ENCODE data around the gene TMCC2.

DNA sequence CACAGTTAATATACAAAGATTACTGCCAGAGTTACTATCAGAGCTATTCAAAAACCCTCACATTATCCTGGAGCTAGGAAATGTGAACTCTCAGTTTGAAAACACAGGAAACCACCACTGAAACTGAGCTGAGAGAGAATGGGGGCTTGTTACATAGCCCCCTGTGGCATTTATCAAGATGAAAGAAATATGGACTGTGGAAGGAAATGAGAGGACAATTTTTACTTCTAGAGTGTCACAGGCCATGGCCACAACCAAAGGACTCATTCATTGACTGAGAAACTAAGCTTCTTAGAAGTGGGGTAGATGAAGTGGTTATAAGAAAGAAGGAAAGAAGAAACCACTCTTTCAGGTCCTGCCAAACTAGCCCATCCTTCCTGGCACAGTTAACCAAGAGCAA lies 41.6 kb upstream of the TMCC2 start:
- TF ChIP-seq CSDC2 (CRISPR knock-in tag; IDR thresholded peaks at IDR 0.05) (no peak), PPARA (CRISPR knock-in tag; IDR thresholded peaks at IDR 0.05; ENCODE audit: borderline replicate concordance) (no peak), ZNF70 (CRISPR knock-in tag; IDR thresholded peaks at IDR 0.05) (no peak), ZFP30 (CRISPR knock-in tag; IDR thresholded peaks at IDR 0.05) (no peak), ZC3H10 (CRISPR knock-in tag; IDR thresholded peaks at IDR 0.05) (no peak), OSR1 (CRISPR knock-in tag; IDR thresholded peaks at IDR 0.05) (no peak), GLIS3 (CRISPR knock-in tag; IDR thresholded peaks at IDR 0.05) (no peak), ARNTL (CRISPR knock-in tag; IDR thresholded peaks at IDR 0.05; ENCODE audit: borderline replicate concordance, low read depth) (no peak), SNAI2 (CRISPR knock-in tag; IDR thresholded peaks at IDR 0.05) (no peak), TOX (CRISPR knock-in tag; IDR thresholded peaks at IDR 0.05; ENCODE audit: borderline replicate concordance) (no peak)
- TF ChIP-seq, protein P1, sequence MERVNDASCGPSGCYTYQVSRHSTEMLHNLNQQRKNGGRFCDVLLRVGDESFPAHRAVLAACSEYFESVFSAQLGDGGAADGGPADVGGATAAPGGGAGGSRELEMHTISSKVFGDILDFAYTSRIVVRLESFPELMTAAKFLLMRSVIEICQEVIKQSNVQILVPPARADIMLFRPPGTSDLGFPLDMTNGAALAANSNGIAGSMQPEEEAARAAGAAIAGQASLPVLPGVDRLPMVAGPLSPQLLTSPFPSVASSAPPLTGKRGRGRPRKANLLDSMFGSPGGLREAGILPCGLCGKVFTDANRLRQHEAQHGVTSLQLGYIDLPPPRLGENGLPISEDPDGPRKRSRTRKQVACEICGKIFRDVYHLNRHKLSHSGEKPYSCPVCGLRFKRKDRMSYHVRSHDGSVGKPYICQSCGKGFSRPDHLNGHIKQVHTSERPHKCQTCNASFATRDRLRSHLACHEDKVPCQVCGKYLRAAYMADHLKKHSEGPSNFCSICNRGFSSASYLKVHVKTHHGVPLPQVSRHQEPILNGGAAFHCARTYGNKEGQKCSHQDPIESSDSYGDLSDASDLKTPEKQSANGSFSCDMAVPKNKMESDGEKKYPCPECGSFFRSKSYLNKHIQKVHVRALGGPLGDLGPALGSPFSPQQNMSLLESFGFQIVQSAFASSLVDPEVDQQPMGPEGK (CRISPR knock-in tag; IDR thresholded peaks at IDR 0.05; ENCODE audit: borderline replicate concordance): no peak
- TF ChIP-seq, protein P2, sequence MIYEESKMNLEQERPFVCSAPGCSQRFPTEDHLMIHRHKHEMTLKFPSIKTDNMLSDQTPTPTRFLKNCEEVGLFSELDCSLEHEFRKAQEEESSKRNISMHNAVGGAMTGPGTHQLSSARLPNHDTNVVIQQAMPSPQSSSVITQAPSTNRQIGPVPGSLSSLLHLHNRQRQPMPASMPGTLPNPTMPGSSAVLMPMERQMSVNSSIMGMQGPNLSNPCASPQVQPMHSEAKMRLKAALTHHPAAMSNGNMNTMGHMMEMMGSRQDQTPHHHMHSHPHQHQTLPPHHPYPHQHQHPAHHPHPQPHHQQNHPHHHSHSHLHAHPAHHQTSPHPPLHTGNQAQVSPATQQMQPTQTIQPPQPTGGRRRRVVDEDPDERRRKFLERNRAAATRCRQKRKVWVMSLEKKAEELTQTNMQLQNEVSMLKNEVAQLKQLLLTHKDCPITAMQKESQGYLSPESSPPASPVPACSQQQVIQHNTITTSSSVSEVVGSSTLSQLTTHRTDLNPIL (CRISPR knock-in tag; IDR thresholded peaks at IDR 0.05; ENCODE audit: low read depth): no peak
